Measurements from ENCODE around the gene BRCA2.

DNA sequence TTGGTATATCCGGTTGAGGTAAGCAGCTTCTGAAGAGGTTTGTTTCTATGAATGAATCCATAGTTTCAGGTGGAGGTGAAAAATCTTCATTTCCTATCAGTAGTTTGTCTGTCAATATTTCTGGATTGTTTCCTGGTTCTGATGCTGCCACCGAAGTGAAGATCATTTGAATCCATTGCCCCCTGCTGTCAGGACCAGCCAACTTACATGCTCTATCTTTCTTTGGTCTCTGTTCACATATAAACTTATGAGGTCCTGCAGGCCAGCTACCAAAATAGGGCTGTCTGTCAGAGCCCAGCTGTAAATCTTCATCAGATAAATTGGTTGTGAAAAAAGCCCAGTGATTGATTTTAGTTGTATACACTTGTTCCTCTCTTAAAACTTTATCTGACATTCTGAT lies 127.8 kb downstream of the BRCA2 start:
- TF ChIP-seq, protein P1, sequence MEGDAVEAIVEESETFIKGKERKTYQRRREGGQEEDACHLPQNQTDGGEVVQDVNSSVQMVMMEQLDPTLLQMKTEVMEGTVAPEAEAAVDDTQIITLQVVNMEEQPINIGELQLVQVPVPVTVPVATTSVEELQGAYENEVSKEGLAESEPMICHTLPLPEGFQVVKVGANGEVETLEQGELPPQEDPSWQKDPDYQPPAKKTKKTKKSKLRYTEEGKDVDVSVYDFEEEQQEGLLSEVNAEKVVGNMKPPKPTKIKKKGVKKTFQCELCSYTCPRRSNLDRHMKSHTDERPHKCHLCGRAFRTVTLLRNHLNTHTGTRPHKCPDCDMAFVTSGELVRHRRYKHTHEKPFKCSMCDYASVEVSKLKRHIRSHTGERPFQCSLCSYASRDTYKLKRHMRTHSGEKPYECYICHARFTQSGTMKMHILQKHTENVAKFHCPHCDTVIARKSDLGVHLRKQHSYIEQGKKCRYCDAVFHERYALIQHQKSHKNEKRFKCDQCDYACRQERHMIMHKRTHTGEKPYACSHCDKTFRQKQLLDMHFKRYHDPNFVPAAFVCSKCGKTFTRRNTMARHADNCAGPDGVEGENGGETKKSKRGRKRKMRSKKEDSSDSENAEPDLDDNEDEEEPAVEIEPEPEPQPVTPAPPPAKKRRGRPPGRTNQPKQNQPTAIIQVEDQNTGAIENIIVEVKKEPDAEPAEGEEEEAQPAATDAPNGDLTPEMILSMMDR (conservative IDR thresholded peaks at IDR 0.05), result peak; percentile 65
- TF ChIP-seq ZFX (IDR thresholded peaks at IDR 0.05), result no peak
